NCI-H748 (cell line): Measurements from ENCODE around the gene SLC26A1.
"Not testable (repeated sequence)": the region's sequence is repeated elsewhere in the genome, so short reads cannot be mapped to it uniquely, and the experiment has no call there.

Source experiments
- DNase-seq: peaks from one replicate; lab custom pipeline; 2025; ENCODE audit not compliant: unreplicated experiment; lab: John Stamatoyannopoulos, UW

SLC26A1 gene

GRCh38 chr4:999240-999863 is 6.1 kb upstream of the SLC26A1 start:
- not testable (repeated sequence) for DNase-seq

GRCh38 chr4:998096-998691 is 5.0 kb upstream of the SLC26A1 start:
- no peak for DNase-seq

GRCh38 chr4:997375-998071 is 4.3 kb upstream of the SLC26A1 start:
- peak; percentile 6 for DNase-seq

GRCh38 chr4:996997-997374 is 3.8 kb upstream of the SLC26A1 start:
- DNase-seq, result no peak

GRCh38 chr4:996030-996996 is 3.1 kb upstream of the SLC26A1 start:
- no peak for DNase-seq

- DNase-seq, result no peak
Measured at GRCh38 chr4:995311-996026, 2.3 kb upstream of the SLC26A1 start.

GRCh38 chr4:992297-993110 is 700 bp downstream of the SLC26A1 start:
- no peak for DNase-seq

GRCh38 chr4:991451-992296 is 1.5 kb downstream of the SLC26A1 start:
- DNase-seq, result no peak

GRCh38 chr4:990746-991367 is 2.3 kb downstream of the SLC26A1 start:
- no peak for DNase-seq

- DNase-seq, result no peak
Measured at GRCh38 chr4:989722-990471, 3.3 kb downstream of the SLC26A1 start.

- DNase-seq, result no peak
Measured at GRCh38 chr4:988726-989721, 4.2 kb downstream of the SLC26A1 start.

- DNase-seq, result no peak
Measured at GRCh38 chr4:987624-988513, 5.3 kb downstream of the SLC26A1 start.

GRCh38 chr4:986879-987623 is 6.2 kb downstream of the SLC26A1 start, which contains the start of gene IDUA:
IDUA (plus strand) TSS chr4:987044; CDS start chr4:987085, 41 bp downstream.
- peak; percentile 48 for DNase-seq

GRCh38 chr4:986428-986878 is 6.8 kb downstream of the SLC26A1 start:
- no peak for DNase-seq
